Stimulated activated CD4-positive, alpha-beta T cell treated with anti-CD3 and anti-CD28 coated beads, Interleukin-4, amount 100 ng/mL, for 1 hour (primary cell): Measurements from ENCODE around the gene DIP2C.

ENCODE experiments used
- DNase-seq: peaks from one replicate; pipeline ENCODE4 v3.0.0-alpha.2; 2020

DIP2C gene

GRCh38 chr10:625333-625696, 64.2 kb downstream of the DIP2C start:
- DNase-seq, result no peak

DNA sequence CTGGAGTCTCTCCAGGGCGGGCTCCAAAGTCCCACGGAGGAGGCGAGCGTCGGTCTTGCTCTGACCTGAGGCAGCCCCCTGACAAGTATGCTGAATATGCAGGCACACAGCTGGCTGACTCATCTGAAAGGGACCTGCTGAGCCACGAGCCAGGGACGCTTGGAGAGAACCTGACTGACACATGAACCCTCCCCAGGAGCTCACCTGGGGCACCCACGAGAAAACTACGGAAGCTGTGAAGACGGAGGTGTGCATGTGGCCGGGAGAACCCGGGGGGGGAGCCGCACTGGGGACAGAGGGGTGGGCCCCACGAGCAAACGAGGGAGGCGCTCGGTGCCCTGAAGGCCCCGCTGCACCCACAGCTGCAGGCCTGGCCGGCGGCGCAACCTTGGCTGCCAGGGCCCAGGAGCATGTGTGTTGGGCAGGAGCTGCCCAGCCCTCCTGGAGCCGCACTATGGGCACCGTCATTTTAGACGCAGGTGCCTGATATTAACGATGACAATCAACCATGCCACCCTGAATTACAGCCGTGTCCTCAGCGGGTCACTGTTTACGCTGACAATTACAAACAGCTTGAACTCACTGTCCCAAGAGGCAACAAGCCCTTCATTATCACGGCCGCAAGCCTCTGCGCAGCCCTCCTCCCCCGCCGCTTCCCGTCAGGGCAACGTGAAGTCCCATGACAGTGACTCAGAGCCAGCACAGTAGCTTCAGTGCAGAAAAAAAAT, 64.7 kb downstream of the DIP2C start:
- no peak for DNase-seq

DNA sequence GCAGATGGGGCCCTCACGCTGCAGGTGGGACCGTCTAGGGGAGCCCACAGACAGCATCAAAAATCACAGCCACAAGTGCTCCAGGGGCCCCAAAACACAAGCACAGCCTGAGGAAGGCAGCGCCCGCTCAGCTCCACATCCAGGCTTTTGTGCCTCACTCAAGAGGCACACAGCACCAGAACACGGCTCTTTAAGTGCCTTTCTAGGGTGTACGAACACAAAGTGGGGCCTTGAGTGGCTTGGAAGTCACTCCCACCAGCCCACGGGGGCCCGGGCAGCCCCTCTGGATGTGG, 65.2 kb downstream of the DIP2C start:
- DNase-seq, result no peak

DNA sequence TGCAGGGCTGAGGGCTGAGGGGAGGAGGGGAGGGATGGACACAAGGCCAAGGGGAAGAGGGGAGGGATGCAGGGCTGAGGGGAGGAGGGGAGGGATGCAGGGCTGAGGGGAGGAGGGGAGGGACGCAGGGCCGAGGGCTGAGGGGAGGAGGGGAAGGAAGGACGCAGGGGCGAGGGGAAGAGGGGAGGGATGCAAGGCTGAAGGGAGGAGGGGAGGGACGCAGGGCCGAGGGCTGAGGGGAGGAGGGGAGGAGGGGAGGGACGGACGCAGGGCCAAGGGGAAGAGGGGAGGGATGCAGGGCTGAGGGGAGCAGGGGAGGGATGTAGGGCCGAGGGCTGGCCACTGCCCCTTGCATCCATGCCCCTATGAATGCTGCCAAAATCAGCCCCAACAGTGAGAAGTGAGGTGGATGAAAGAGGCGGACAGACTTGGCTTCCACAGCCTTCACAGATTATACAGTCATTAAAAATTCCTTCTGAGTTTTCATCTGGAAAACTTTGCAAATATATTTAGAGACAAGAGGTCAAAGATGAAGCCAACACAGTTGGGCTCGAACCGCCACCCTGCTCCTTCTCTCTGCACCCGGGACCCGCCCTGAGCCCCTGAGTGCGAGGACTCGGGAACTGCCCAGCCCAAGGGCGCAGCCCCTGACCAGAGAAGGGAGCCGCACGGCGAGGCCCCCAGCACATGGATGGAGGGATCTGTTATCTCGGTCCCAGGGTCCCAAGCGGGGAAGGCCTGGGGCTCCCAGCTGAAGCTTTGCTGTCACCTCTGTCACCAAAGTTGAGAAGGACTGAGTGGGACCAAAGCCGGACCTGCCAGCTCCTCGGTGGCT, 65.8 kb downstream of the DIP2C start:
- DNase-seq, result no peak

GRCh38 chr10:623014-623413, 66.5 kb downstream of the DIP2C start:
- no peak for DNase-seq

DNA sequence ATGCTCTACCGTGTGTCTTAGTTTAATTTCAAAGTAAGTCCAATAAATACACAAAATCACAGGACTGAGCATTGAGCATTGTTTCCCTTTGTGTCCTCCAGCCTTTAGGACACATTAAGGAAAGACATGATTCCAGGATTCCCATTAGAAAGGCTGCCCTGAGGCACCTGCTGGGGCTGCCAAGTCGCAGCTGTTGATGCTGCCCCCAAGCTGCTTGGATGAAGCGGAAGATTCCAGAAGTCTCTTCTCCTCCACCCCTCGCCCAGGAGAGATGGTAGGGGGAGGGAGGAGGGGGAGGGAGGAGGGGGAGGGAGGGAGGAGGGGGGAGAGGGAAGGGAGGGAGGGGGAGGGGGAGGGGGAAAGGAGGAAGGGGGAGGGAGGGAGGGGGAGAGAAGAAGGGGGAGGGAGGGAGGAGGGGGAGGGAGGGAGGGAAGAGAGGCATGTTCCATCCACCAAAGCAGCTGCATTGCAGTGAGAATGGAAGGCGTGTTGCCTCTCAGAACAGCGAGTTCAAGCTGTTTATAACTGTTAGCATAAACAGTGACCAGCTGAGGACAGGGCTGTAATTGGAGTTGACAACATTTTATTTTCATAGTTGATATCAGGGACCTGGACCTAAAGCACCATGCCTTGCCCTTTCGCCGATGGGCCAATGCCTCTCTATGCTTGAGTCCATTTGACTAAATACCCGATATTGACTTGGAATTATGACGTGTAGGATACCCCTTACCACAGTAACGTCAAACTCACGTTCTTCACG, 67.3 kb downstream of the DIP2C start:
- DNase-seq, result no peak

- no peak for DNase-seq
Measured at GRCh38 chr10:621513-621912, 68.0 kb downstream of the DIP2C start.

DNA sequence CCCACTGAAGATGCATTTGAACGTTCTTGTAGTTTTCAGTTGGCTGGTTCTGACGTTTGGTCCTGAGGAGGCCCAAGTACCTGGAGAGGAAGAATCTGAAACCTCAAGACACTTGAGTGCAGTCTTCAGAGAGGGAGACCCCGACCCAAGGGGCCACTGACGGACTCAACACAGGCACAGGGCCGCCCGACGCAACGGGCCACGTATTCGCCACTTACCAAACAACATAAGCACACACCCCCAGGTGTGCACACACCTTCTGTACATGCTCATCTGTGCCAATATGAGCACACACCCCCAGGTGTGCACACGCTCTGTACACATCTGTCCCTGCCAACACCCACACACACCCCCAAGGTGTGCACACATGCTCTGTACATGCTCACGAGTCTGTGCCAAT, 68.5 kb downstream of the DIP2C start:
- DNase-seq, result no peak

DNA sequence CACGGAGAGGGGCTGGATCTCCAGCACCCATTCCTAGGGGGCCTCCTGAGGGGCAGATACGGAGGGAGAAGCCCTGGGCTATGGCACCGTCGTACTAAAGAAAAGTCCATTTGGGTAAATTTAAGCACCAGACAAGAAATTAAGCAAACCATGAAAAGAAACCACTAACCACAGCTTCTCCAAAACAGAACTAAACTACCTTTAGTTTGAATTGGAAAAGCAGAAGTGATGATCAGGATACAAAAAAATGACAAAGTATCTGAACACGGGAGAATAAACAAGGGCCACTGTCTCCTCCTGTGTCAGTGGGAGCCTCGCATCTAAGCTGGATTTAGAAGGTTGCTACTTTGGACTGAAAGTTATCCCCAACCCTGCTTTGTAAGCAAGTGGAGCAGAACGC, 69.1 kb downstream of the DIP2C start:
- no peak for DNase-seq

- no peak for DNase-seq
Measured at GRCh38 chr10:619710-620109, 69.8 kb downstream of the DIP2C start.

GRCh38 chr10:618229-618989, 71.1 kb downstream of the DIP2C start:
- no peak for DNase-seq

GRCh38 chr10:617471-617870, 72.0 kb downstream of the DIP2C start:
- no peak for DNase-seq

- no peak for DNase-seq
Measured at GRCh38 chr10:615583-616152, 73.8 kb downstream of the DIP2C start.

- DNase-seq, result no peak
Measured at GRCh38 chr10:614790-615582, 74.5 kb downstream of the DIP2C start.

- DNase-seq, result no peak
Measured at GRCh38 chr10:614139-614711, 75.2 kb downstream of the DIP2C start.

GRCh38 chr10:613271-614138, 76.0 kb downstream of the DIP2C start:
- no peak for DNase-seq

GRCh38 chr10:612696-613095, 76.8 kb downstream of the DIP2C start:
- DNase-seq, result no peak

GRCh38 chr10:610642-611305, 78.7 kb downstream of the DIP2C start:
- DNase-seq, result peak; percentile 47

- DNase-seq, result no peak
Measured at GRCh38 chr10:609868-610545, 79.5 kb downstream of the DIP2C start.
